ENCODE data around the gene C1orf167.

Gene C1orf167

GRCh38 chr1:11736746-11737639, 25.0 kb upstream of the C1orf167 start:
- DNase-seq: peak; percentile 40

DNA sequence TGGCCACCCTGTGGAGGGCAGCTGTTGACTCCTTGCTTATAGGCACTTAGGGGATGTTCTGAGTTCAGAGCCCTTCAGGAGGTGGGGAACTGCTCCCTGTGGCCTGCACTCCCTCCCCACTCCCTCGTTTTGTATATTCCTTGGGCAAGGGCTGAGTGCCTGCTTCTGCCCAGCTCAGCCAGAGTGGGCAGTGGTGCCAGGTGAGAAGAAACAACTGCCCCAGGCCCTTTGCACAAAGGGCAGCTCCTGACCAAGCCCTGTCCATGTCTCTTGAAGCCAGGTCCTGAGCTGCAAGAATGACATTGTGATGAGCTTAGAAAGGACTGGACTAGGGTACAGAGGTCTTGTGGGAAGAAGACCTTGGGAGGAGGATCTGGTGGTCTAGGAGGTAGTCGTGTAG, 23.9 kb upstream of the C1orf167 start:
- DNase-seq: no peak

GRCh38 chr1:11738783-11739182, 23.2 kb upstream of the C1orf167 start:
- DNase-seq: no peak

DNA sequence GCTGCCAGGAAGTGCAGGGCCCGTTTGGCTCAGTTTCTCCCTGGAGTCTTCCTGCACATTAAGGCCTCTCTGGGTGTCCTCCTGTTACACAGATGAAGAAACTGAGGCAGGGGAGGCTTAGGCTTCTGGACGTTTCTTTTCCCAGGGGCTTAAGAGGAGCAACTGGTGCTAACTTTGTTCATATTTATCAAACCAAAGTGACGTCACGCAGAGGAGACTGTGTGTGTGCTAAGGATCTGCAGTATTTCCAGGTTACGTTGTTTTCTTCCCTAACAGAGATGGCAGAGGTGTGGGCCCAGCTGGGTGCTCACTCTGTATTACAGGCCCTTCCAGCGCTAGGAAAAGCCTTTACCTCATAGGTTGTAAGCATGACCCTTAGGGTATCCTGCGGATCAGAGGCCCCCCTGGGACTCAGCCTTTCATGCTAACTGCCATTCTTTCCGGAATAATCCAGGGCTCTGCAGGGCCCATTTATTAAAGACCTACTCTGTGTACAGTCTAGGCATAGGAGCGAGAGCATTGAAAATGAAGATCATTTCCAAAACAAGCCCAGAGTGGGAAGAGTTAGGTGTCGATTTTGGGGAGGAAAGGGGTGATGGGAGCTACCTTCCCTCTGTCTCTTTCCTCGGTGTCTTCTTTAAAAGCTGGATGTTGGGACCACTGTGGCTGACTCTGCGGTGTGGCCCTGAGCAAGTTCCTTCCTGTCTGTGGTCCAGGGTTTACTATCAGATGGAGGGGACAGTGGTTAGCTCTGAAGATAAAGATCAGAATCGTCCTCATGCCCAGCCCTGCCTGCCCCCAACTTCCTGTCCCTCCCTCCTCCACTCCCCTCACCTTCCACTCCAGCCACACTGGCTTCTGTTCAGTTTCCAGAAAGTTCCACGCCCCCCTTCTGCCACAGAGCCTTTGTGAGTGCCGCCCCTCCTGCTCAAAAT, 21.5 kb upstream of the C1orf167 start:
- peak; percentile 13 for DNase-seq

DNA sequence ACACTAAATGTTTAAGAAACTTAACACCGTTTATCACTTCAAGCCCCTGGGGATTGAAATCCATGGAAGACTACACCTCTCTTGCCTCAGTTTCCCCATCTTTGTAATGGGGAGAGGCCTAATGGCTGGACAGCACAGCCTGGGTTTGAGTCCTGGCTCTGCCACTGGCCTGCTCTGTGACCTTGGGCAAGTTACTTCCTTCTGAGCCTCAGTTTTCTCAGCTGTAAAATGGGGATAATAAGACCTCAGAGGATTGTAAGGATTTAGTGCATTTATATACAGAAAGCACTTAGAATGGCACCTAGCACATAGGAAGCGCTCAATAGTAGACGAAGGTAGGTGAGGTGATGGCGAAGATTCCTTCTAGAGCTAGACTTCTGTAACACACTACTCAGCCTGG, 20.5 kb upstream of the C1orf167 start:
- DNase-seq: no peak

DNA sequence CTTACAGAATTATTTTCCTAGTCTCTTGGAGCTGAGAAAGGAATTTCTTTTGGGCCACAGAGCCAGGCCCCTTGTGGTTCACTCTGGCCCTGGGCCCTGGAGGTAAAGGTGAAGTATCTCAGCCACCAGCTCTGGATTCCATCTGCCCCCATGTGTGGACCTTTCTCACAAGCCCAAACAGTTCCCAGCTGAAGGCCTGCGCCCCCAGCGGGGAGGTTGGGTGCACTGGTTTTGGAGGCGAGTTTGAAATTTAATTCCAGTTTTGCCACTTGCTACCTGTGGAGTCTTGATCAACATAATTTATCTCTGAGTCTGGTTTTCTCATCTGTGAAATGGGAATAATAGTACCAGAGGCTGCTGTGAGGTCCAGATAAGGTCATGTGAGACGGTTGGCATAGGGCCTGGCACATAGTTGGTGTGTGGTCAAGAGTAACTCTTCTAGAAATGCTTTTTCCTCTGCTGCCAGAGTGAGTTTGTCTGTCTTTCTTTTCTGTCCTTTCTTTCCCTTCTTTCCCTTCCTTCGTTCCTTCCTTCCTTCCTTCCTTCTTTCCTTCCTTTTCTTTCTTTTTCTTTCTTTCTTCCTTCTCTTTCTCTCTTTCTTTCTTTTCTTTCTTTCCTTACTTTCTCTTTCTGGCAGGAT, 20.0 kb upstream of the C1orf167 start:
- DNase-seq: no peak

- DNase-seq: no peak
Observed at GRCh38 chr1:11744287-11744686, 17.7 kb upstream of the C1orf167 start.

DNA sequence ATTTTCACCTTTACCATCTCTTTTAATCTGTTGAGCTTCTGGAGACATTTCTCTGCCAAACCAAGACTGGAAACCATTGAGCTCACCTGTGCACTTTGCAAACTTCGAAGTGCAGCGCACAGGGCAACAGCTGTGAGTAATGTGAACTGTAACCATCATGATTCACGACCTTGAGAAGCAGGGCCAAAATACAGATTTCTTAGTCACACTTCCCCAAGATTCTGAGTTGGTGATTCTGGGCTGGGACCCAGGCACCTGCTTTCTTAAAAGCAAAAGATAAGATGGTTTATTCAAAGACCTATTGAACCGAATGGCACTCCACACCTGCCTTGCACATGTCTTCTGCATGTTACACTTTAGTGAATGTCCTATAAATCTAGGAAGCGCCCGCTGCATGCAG, 15.9 kb upstream of the C1orf167 start:
- no peak for DNase-seq

DNA sequence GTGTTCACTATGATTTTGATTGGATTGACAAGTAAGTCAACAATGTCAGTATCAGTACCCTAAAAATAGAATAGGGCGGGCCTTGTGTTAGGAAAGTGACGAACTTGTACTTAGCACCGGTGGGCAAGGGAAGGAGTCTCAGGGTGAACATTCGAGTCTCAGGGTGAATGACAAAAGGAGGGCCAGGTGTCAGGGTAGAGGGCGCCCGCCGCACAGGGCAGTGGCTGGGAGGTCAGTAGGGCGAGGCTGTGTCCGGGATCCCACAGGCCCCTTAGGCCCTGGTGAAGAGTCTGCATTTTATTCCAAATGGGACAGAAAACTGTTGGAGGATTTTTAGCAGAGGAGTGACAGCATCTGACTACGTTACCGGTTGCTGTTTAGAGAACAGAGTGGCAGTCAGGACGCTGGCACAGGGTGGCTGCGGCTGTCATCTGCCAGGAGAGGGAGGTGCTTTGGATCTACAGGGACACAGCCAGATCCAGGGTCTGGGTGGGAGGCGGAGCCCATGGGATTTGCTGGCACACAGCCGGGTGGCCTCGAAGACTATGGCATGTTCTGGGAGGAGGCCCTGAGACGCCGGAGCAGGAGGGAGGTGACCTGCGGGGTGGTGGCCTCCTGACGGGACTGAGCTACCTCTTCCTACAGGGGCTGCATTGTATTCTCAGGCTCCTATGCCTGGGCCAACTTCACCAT, 15.1 kb upstream of the C1orf167 start:
- no peak for DNase-seq

- no peak for DNase-seq
Observed at GRCh38 chr1:11748294-11749202, 13.4 kb upstream of the C1orf167 start.

DNA sequence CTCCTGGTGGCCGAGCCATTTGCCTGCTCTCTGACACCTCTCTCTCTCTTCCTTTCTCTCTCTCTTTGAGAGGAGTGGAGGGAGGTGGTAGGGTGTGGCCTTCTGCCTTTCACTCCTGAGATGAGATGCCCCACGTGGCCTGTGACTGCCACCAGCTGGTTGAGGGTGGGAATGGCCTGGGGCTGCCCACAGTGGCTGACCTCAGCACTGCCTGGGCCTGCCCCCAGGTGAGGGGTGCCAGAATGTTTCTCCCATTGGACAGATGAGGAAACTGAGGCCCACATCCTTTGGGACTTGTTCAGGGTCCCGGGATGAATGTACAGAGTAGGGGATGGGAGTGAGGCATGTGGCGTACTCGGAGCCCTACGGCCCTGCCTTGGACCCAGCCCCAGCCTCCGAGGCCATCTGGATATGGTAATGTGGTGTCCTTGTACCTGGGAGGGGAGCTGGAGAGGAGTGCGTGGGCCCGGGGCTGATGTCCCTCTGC, 12.7 kb upstream of the C1orf167 start:
- peak; percentile 37 for DNase-seq

DNA sequence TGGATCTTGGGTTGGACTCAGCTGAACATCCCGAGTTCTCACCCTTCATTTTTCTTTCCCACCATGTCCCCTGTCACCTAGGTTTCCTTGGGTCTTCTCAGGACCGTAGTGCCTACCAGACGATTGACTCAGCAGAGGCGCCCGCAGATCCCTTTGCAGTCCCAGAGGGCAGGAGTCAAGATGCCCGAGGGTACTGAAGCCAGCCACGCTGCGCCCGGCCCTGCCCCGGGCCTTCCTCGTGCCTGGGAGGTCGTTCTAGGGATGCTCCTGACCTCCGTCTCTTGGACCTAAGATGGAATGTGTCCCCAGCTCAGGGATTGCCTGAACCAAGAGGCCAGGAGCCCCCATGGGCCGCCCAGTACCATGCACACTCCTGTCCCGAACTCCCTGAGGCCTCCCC, 12.0 kb upstream of the C1orf167 start:
- DNase-seq: no peak

DNA sequence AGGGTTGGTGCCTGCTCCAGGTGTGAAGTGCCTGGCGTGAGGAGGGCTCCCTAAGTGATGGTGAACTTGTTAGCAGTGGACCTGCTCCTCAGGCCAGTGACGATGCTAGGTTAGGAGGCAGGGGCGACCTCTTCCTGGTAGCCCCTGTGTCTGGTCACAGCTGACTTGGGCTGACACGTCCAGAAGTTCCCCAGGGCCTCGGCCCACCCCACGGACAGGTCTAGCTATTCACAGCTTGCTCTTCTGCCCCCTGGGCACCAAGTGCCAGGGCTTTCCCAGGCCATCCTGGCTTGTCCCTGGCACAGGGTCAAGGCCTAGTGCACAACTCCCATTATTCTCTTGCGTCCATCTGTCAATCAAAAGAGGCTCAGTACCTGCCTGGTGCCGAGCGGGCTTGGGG, 10.9 kb upstream of the C1orf167 start:
- DNase-seq: no peak

- no peak for DNase-seq
Observed at GRCh38 chr1:11752359-11753088, 9.5 kb upstream of the C1orf167 start.

- DNase-seq: no peak
Observed at GRCh38 chr1:11753555-11754208, 8.3 kb upstream of the C1orf167 start.

- no peak for DNase-seq
Observed at GRCh38 chr1:11757047-11757446, 4.9 kb upstream of the C1orf167 start.

- DNase-seq: no peak
Observed at GRCh38 chr1:11759791-11760190, 2.2 kb upstream of the C1orf167 start.

DNA sequence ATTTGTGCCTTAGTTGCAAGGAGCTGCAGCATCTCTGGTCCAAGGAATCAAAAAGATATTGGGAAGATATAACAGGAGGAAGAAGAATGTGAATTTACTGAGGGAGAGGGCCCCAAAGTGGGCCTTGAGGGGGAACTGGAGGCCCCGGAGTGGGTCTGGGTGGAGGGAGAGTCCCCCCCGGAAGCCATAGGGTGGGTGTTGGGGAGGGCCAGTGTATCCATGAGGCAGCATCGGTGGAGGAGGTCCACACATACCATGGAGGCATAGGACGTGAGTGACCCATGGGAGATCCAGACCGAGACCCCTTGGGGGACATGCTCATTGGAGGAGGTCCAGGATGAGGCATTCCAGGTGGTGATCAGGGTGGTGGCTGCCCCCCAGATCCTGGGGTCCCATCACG, 708 bp upstream of the C1orf167 start:
- DNase-seq: no peak

DNA sequence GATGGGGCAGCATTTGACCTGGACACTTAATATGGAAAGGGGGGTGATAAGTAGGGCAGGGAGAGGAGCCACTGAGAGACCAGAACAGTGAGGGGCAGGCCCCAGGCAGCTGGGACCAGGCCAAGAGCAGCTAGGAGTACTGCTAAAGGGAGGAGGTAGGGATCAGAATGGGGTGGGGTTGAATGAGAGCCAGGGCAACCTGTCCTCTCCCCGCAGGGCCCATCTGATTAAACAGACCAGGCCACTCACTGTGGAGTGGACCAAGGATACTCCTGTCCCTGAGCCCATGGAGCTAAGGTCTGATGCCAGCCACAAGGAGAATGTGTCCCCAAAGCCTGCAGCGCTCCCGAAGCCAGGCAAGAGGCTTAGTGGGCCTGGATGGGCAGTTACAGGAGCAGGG, 2.1 kb downstream of the C1orf167 start:
- DNase-seq: no peak

DNA sequence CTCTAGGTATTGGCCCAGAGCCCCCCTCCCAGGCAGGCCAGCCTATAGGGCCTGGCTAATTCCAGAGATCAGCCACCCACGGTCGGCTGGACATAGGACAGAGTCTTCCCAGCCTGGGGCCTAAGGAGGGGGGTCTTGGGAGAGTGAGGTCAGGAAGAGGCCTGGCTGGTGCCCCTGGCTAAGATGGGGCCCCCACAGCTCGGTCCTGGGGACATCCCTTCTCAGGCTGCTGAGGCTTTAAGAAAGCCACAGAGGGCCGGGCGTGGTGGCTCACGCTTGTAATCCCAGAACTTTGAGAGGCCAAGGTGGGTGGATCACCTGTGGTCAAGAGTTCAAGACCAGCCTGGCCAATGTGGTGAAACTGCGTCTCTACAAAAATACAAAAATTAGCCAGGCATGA, 2.5 kb downstream of the C1orf167 start:
- no peak for DNase-seq
